GM19463 (cell line): ENCODE results near the gene ANK3.

ENCODE experiments used
- ATAC-seq: cut with Tn5 transposase; IDR thresholded peaks from one replicate; pipeline ENCODE4 v1.9.1; 2021; ENCODE audit warnings: mild to moderate bottlenecking, moderate library complexity; ENCODE audit not compliant: unreplicated experiment

ANK3 gene

GRCh38 chr10:60348982-60349381 is 40.7 kb downstream of the ANK3 start:
- no peak for ATAC-seq

DNA sequence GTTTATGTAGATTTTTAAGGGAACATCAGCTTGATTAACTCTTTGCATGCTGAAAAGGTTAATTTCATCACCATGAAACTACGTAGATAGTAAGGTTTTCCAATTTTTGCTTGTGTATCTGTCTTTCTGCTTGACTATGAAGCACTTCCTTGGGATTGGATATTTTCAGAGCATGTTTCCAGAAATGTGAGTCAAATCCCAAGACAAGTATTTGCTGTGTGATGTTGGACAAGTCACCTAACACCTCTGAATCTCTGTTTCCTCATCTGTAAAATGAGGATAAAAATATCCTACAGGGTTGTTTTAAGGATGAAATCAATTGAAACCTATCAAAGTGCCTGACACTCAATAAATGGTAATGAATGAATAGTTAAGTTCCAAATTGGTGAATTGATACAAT is 42.4 kb downstream of the ANK3 start:
- ATAC-seq: no peak

DNA sequence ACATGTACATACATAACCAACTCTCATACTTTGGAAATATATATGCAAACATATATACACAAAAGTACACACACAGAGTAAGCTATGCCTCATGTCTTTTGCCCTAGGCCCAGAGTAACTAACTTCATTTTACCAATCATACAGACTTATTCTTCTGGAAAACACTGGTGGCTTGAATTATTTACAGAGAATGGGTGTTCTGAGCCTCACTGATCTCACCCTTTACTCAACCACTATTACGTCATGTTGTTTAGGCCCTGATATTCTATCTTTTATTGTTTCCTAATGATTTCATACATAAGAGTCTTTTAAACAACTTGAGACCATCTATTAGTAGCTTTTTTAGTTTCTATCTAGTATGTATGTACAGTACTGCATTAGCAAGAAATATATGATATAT is 43.0 kb downstream of the ANK3 start:
- ATAC-seq: no peak

GRCh38 chr10:60343254-60343653 is 46.4 kb downstream of the ANK3 start:
- no peak for ATAC-seq

GRCh38 chr10:60341969-60342368 is 47.7 kb downstream of the ANK3 start:
- no peak for ATAC-seq

DNA sequence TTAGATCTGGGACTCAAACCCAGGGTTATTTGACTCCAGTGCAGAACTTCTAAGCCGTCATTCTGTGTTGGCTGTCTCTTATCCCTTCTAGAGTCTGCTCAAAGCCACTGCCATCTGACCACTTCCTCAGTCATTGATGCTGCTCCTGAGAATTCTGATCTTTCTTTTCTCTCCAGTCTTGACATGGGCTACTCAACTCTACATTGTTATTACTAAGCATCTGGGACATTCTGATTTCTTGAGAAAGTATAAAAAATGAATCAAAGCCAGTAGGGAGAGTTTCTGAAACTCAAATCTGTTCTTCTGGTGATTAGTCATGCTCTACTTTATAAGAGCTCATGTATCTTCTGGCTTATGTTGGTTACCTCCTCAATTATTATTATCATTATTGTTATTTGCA is 48.7 kb downstream of the ANK3 start:
- ATAC-seq: no peak

DNA sequence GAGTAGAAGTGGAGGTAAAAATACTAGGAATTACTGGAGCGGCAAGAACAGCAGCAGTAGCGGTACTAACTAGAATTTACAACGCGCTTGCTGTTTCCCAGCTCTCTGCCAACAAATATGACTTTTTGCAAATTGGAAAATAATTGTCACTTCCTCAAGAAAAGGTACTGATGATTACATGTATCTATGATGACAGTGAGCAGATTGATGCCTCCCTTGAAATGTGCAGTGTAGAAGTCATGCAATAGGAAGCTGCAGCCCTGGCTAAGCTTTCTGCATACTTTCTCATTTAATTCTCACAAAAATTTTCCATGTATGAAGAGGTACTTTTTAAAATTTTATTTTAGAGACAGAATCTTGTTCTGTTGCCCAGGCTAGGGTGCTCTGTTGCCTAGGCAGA is 49.9 kb downstream of the ANK3 start:
- no peak for ATAC-seq

GRCh38 chr10:60338786-60339185 is 50.9 kb downstream of the ANK3 start:
- no peak for ATAC-seq

GRCh38 chr10:60338002-60338564 is 51.6 kb downstream of the ANK3 start:
- no peak for ATAC-seq

- no peak for ATAC-seq
Measured at GRCh38 chr10:60336901-60337630, 52.6 kb downstream of the ANK3 start.

DNA sequence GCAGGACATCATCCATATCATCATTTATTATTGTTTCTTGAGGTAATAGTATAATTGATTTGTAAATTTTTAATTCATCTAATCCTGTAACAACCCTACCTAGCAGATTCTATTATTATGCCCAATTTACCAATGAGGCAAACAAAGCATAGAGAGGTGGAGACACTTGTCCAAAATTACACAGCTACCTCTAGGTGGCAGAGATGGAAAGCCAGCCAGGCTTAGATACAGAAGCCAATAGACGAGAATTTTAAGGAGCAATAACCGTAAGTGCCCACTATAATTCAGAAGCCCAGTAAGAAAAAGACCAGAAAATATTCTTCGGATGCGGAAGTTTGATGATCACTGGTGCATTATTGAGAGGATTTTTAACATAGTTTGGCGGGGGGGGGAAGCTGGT is 54.0 kb downstream of the ANK3 start:
- no peak for ATAC-seq

DNA sequence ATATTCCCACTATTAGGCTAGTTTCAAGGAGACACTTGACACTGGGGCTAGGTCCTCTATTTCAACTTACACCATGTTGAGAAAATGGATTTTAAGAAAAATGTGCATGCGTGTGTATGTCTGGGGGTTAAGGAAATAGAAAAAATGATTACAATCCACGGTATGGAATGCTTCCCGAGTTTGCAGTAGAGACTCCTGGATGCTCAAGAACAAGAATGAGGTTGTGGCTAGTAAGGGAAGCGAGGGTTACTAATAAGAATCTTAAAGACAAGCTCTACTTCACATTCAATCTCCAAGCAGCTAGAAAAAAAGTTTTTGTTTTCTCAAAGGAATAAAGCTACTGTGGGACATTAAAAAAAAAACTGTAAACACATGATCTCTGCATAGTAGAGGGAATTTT is 54.7 kb downstream of the ANK3 start:
- no peak for ATAC-seq

GRCh38 chr10:60332371-60332770 is 57.3 kb downstream of the ANK3 start:
- no peak for ATAC-seq

GRCh38 chr10:60331886-60332285 is 57.8 kb downstream of the ANK3 start:
- ATAC-seq: no peak

DNA sequence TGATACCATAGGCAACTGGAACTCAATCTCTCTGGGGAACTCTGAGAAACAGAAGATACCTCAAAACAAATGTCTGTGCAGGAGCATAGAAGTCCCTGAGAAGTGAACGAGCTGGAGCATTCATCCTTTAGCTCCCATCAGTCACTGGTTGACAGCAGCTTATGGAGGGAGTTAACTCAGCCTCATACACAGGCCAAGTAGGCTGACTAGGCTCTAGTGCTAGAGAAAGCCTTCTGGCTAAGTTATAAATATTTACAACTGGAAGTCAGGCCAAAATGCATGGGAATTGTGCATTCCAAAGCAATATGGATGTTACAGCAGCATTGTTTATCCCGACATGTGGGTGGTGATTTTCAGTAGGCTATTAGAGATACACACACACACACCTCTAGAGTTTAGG is 66.5 kb downstream of the ANK3 start:
- no peak for ATAC-seq

DNA sequence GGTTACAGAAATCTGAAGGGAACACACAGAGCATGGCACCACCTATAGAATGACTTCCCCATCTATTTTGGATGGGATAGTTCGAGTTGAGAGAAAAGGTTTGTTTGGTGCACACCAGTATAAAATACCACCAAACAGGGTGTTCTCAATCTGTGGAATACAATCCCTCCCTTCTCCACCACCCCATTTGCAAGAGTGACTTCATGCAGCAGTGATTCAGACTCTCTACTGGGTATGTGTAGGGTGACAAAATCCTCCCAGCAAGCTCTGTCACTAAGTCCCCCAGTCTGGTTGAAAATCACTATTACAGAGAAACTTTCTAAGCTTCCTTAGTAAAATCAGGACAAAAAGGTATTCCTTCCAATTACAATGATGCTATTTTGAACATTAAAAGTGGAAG is 69.0 kb downstream of the ANK3 start:
- ATAC-seq: no peak

- ATAC-seq: no peak
Measured at GRCh38 chr10:60316029-60316428, 73.6 kb downstream of the ANK3 start.

GRCh38 chr10:60315311-60315710 is 74.4 kb downstream of the ANK3 start:
- no peak for ATAC-seq

- no peak for ATAC-seq
Measured at GRCh38 chr10:60314069-60314940, 75.4 kb downstream of the ANK3 start.

GRCh38 chr10:60313589-60313952 is 76.1 kb downstream of the ANK3 start:
- no peak for ATAC-seq

DNA sequence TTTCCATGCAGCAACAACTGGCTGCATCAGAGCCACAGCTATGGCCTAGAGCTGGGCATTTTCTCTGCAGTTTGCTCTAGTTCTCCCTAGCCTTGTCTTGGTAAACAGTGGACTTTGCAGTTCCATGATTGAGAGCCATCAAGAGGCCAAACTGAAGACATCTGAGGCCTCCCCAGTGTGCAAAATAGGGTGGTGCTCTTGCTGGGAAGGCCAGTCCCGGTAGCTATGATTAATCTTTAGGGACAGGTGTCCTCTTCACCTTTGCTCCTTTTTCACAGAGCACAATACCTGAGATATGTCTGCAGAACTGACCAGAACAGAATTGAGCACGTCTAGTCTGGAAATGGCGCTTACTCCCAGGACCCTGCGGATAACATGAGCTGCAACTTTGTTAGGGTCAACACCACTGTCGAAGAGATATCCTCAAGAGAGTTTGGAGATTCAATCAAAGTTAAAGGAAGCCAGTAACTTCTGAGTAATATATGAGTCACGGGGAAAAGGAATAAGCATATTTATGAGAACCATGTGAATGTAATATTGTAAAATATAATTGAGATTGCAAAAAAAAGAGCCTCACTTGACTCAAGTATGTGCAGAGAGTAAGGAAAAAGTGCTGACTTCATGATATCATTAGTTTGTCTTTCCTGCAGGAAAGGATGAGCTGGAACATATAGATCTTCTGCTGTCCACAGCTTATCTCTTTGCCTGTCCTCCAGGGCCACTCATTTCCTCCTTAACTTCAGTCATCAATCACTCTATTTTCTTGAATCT is 76.7 kb downstream of the ANK3 start:
- no peak for ATAC-seq
